Measurements from ENCODE around the gene SPIN4.

The SPIN4 gene

DNA sequence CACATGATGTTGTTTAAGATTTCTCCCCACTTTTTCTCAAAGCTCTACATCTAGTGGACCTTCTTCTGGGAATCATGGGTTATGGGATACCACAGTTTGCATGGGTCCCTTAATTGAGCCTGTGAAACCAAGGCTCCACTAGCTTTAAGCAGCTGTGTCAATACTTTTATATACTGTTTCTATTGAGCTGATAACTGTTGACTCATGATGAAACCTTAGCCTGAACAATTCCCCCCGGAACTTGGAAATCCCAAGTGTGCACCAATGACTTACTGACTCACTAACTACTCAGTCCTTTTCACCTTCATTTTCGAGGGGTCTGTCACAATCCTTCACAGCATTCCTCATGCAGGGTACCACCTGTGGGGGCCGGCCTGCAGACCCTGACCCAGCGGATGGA is 12.7 kb upstream of the SPIN4 start:
- TF ChIP-seq USF1 (IDR thresholded peaks at IDR 0.05), result no peak
- TF ChIP-seq CREB1 (IDR thresholded peaks at IDR 0.05; ENCODE audit: low read depth), result no peak
- TF ChIP-seq TEAD4 (IDR thresholded peaks at IDR 0.05), result no peak
- no peak for TF ChIP-seq YY1 (IDR thresholded peaks at IDR 0.05; ENCODE audit: low read depth)

- TF ChIP-seq REST (IDR thresholded peaks at IDR 0.05; ENCODE audit: low read depth), result no peak
- no peak for TF ChIP-seq CEBPB (IDR thresholded peaks at IDR 0.05)
- TF ChIP-seq EP300 (IDR thresholded peaks at IDR 0.05; ENCODE audit: borderline replicate concordance), result no peak
- no peak for TF ChIP-seq EGR1 (IDR thresholded peaks at IDR 0.05)
- TF ChIP-seq USF1 (IDR thresholded peaks at IDR 0.05), result no peak
- no peak for TF ChIP-seq TAF1 (IDR thresholded peaks at IDR 0.05; ENCODE audit: low read depth)
- TF ChIP-seq CREB1 (IDR thresholded peaks at IDR 0.05; ENCODE audit: low read depth), result no peak
- TF ChIP-seq ZBTB7A (IDR thresholded peaks at IDR 0.05; ENCODE audit: low read depth), result no peak
- TF ChIP-seq YY1 (IDR thresholded peaks at IDR 0.05; ENCODE audit: low read depth), result no peak
- no peak for TF ChIP-seq RAD21 (IDR thresholded peaks at IDR 0.05; ENCODE audit: low read depth)
- no peak for TF ChIP-seq TEAD4 (IDR thresholded peaks at IDR 0.05)
- no peak for TF ChIP-seq FOXM1 (IDR thresholded peaks at IDR 0.05; ENCODE audit: borderline replicate concordance, low read depth)
Observed at GRCh38 chrX:63361494-63361893, 10.4 kb upstream of the SPIN4 start.

DNA sequence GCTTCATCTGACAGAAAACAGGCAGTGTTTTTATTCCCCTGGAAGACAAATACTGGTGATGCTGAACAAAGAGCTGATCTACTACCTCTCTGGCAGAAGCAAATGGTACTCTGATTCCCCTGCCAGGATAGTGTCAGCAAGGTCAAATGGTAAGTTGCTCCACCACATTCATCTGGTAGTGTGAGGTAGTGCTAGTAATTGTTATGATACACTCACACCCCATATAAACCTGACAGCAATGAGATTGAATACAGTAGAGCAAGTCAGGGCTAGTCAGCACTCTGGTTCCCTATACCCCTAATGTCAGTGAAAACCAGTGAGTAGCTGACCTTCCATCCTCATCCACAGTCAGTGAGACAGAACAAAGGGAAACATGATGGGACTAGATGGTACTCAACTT is 3.4 kb upstream of the SPIN4 start:
- TF ChIP-seq EGR1 (IDR thresholded peaks at IDR 0.05) (no peak), ZBTB7A (IDR thresholded peaks at IDR 0.05; ENCODE audit: low read depth) (no peak), TEAD4 (IDR thresholded peaks at IDR 0.05) (no peak), TCF12 (IDR thresholded peaks at IDR 0.05; ENCODE audit: low read depth) (no peak), USF1 (IDR thresholded peaks at IDR 0.05) (no peak), NFIC (IDR thresholded peaks at IDR 0.05) (no peak), EP300 (IDR thresholded peaks at IDR 0.05; ENCODE audit: borderline replicate concordance) (no peak), FOXM1 (IDR thresholded peaks at IDR 0.05; ENCODE audit: borderline replicate concordance, low read depth) (no peak), TAF1 (IDR thresholded peaks at IDR 0.05; ENCODE audit: low read depth) (no peak), REST (IDR thresholded peaks at IDR 0.05; ENCODE audit: low read depth) (no peak), CREB1 (IDR thresholded peaks at IDR 0.05; ENCODE audit: low read depth) (no peak), MAX (IDR thresholded peaks at IDR 0.05) (no peak), RAD21 (IDR thresholded peaks at IDR 0.05; ENCODE audit: low read depth) (no peak), YY1 (IDR thresholded peaks at IDR 0.05; ENCODE audit: low read depth) (no peak), CEBPB (IDR thresholded peaks at IDR 0.05) (no peak)

GRCh38 chrX:63350465-63350877 is 661 bp downstream of the SPIN4 start:
- TF ChIP-seq CREB1 (IDR thresholded peaks at IDR 0.05; ENCODE audit: low read depth) (no peak), FOXM1 (IDR thresholded peaks at IDR 0.05; ENCODE audit: borderline replicate concordance, low read depth) (no peak), YY1 (IDR thresholded peaks at IDR 0.05; ENCODE audit: low read depth) (no peak), MAX (IDR thresholded peaks at IDR 0.05) (no peak), CEBPB (IDR thresholded peaks at IDR 0.05) (no peak), EGR1 (IDR thresholded peaks at IDR 0.05) (no peak), EP300 (IDR thresholded peaks at IDR 0.05; ENCODE audit: borderline replicate concordance) (no peak), ZBTB7A (IDR thresholded peaks at IDR 0.05; ENCODE audit: low read depth) (no peak), TEAD4 (IDR thresholded peaks at IDR 0.05) (no peak), USF1 (IDR thresholded peaks at IDR 0.05) (no peak), TAF1 (IDR thresholded peaks at IDR 0.05; ENCODE audit: low read depth) (no peak), TCF12 (IDR thresholded peaks at IDR 0.05; ENCODE audit: low read depth) (no peak), REST (IDR thresholded peaks at IDR 0.05; ENCODE audit: low read depth) (no peak)

All from Ishikawa (cell line).